ENCODE measurements around the gene SURF2. TPM values are rescaled to one million over a fixed set of nuclear protein-coding genes. Genes with fewer than 3 reads are reported as not detected.

SURF2 gene
- total RNA-seq, 1 experiment from 2014 or later, result 27.8 TPM

- Histone ChIP-seq H3K9ac (ENCODE audit: low read length) (no peak overlapping the region), H3K9me2 (ENCODE audit: insufficient read depth) (no peaks in the 10 kb centered on the region), H4K20me1 (ENCODE audit: insufficient read depth) (no peaks in the 10 kb centered on the region), H3K9me3 (ENCODE audit: control insufficient read depth in 1 of 2, insufficient read depth in 1 of 2, low read depth in 1 of 2, low read length in 2 of 2) (no peaks in the 10 kb centered on the region), H3K36me3 (ENCODE audit: control insufficient read depth in 1 of 2, insufficient read depth in 2 of 2, low read length in 2 of 2) (peaks cover 35 to 54% of the 10 kb centered on the region in 2 experiments), H3K4me3 (replicated peaks in 1 of 2; ENCODE audit: low read depth in 1 of 2, low read length in 2 of 2) (no peak overlapping the region), H3K4me1 (ENCODE audit: control insufficient read depth in 1 of 2, insufficient read depth in 2 of 2, low read length in 2 of 2) (peaks cover 6 to 11% of the 10 kb centered on the region in 2 experiments; a peak in 3 of 4 replicates), H2AFZ (ENCODE audit: low read depth, low read length, poor library complexity, severe bottlenecking) (no peak overlapping the region), H3K27me3 (ENCODE audit: insufficient read depth, low read length) (no peaks in the 10 kb centered on the region), H3K27ac (ENCODE audit: low read depth, low read length) (no peak overlapping the region), H3K79me2 (ENCODE audit: insufficient read depth, low read length) (peaks cover 37% of the 10 kb centered on the region), H3K4me2 (ENCODE audit: low read length) (no peak overlapping the region)
- TF ChIP-seq FOSL1 (IDR thresholded peaks at IDR 0.05; ENCODE audit: low read depth), result no peak
- no peak for TF ChIP-seq ATF3 (IDR thresholded peaks at IDR 0.05)
- no peak for TF ChIP-seq CEBPB (IDR thresholded peaks at IDR 0.05; ENCODE audit: low read depth)
- TF ChIP-seq YY1 (IDR thresholded peaks at IDR 0.05; ENCODE audit: extremely low read depth, insufficient replicate concordance, low read depth, low read length), result no peak
- TF ChIP-seq ZNF274 (IDR thresholded peaks at IDR 0.05; ENCODE audit: low read depth, low read length), result no peak
- no peak for TF ChIP-seq SIN3A (IDR thresholded peaks at IDR 0.05; ENCODE audit: low read depth)
- no peak for TF ChIP-seq POLR2AphosphoS5 (IDR thresholded peaks at IDR 0.05; ENCODE audit: low read depth, low read length)
- no peak for TF ChIP-seq RAD21 (IDR thresholded peaks at IDR 0.05; ENCODE audit: low read depth)
- TF ChIP-seq EZH2phosphoT487 (IDR thresholded peaks at IDR 0.05; ENCODE audit: borderline replicate concordance), result no peak
- TF ChIP-seq JUND (IDR thresholded peaks at IDR 0.05), result no peak
- TF ChIP-seq MAX (IDR thresholded peaks at IDR 0.05), result no peak
- TF ChIP-seq REST (IDR thresholded peaks at IDR 0.05; ENCODE audit: low read depth), result no peak
- no peak for TF ChIP-seq CBX3 (IDR thresholded peaks at IDR 0.05; ENCODE audit: low read depth)
- TF ChIP-seq TCF7L2 (IDR thresholded peaks at IDR 0.05; ENCODE audit: borderline replicate concordance, extremely low read depth, insufficient read depth, insufficient read length), result no peak
- no peak for TF ChIP-seq EGR1 (IDR thresholded peaks at IDR 0.05; ENCODE audit: low read depth)
- no peak for TF ChIP-seq ELF1 (IDR thresholded peaks at IDR 0.05; ENCODE audit: borderline replicate concordance, low read depth)
- no peak for TF ChIP-seq CTCF (IDR thresholded peaks at IDR 0.05 in 2 of 3, conservative IDR thresholded peaks at IDR 0.05 in 1 of 3; ENCODE audit: borderline replicate concordance in 1 of 3, insufficient read depth in 1 of 3, low read depth in 2 of 3, low read length in 2 of 3)
- TF ChIP-seq EZH2 (IDR thresholded peaks at IDR 0.05), result no peak
- TF ChIP-seq ZBTB33 (IDR thresholded peaks at IDR 0.05; ENCODE audit: extremely low read depth, insufficient replicate concordance, low read length), result no peak
- RAD21 ChIA-PET (ENCODE audit: low non-redundant PET in 1 of 2, low total read pairs in 2 of 2, uncharacterized antibody in 2 of 2, unreplicated experiment in 2 of 2), result no interaction called here
- intact Hi-C loops (cut with micrococcal nuclease), result no loop called here
- BruUV-seq (replicated peaks), result no TSS peak
- POLR2A ChIA-PET, result no interaction called here
- DNase-seq (ENCODE audit: low read depth, low spot score) (no peak), ATAC-seq (no peak)
- CTCF ChIA-PET, result no interaction called here
Observed at GRCh38 chr9:133344071-133344470, 12.3 kb upstream of the SURF2 start.
